ENCODE measurements around the gene SHC2. TPM values are rescaled to one million over a fixed set of nuclear protein-coding genes. Genes with fewer than 3 reads are reported as not detected.

SHC2 gene
- total and polyA plus RNA-seq, 2 donors (not counting 3 experiments of a cell fraction or from before 2014, with no cell fraction given): 7.5 to 11.8 TPM

- intact Hi-C loops (cut with micrococcal nuclease) (no loop called here), dilution Hi-C loops (cut with MboI; ENCODE audit: extremely low pct_ligation_motif_present, low sequenced_read_pairs) (no loop called here)
- Histone ChIP-seq H3K9ac (replicated peaks; ENCODE audit: extremely low read depth, insufficient read depth, low read length) (no peak overlapping the region), H3K9me3 (replicated peaks; ENCODE audit: control insufficient read depth, insufficient read depth, low read length) (no peaks in the 10 kb centered on the region), H3K36me3 (ENCODE audit: control insufficient read depth in 2 of 2, extremely low read depth in 1 of 2, insufficient read depth in 2 of 2, low read length in 2 of 2) (no peaks in the 10 kb centered on the region), H4K20me1 (replicated peaks; ENCODE audit: control insufficient read depth, extremely low read depth, insufficient read depth, low read length) (no peaks in the 10 kb centered on the region), H3K9me1 (replicated peaks; ENCODE audit: control insufficient read depth, extremely low read depth, insufficient read depth, low read length) (no peaks in the 10 kb centered on the region), H3K4me2 (ENCODE audit: insufficient read depth, low read length) (no peak overlapping the region), H3K27ac (ENCODE audit: insufficient read depth, low read depth, low read length) (no peak overlapping the region), H3K4me3 (replicated peaks in 1 of 3; ENCODE audit: insufficient read depth in 1 of 3, low read depth in 1 of 3, low read length in 3 of 3) (no peak overlapping the region), H3K27me3 (ENCODE audit: control insufficient read depth in 2 of 2, insufficient read depth in 2 of 2, low read length in 2 of 2) (peaks cover 0 to 1% of the 10 kb centered on the region in 2 experiments), H2AFZ (ENCODE audit: low read depth, low read length) (no peak overlapping the region), H3K4me1 (ENCODE audit: control insufficient read depth, extremely low read depth, insufficient read depth, low read length) (no peaks in the 10 kb centered on the region), H3K79me2 (ENCODE audit: control insufficient read depth, insufficient read depth, low read length) (no peaks in the 10 kb centered on the region)
- POLR2A ChIA-PET: no interaction called here
- BruUV-seq (replicated peaks): no TSS peak
- no peak for DNase-seq (ENCODE audit: low read depth, low spot score)
- CTCF ChIA-PET: interaction anchor here (0.8 to 2.1 kb wide), 2 partner anchors 10 to 122 kb away, joined by 3 to 4 read pairs; no protein-coding TSS in a partner anchor
- no peak for FAIRE-seq
- TF ChIP-seq EZH2 (IDR thresholded peaks at IDR 0.05; ENCODE audit: borderline replicate concordance, low read depth, low read length, severe bottlenecking) (no peak), MYC (IDR thresholded peaks at IDR 0.05; ENCODE audit: low read depth, low read length) (no peak), GATA2 (IDR thresholded peaks at IDR 0.05; ENCODE audit: insufficient read depth, insufficient read length, low read depth, low read length) (no peak), POLR2A (IDR thresholded peaks at IDR 0.05; ENCODE audit: low read depth, low read length) (no peak), MAX (IDR thresholded peaks at IDR 0.05; ENCODE audit: insufficient read depth, insufficient read length) (no peak), POLR2AphosphoS5 (IDR thresholded peaks at IDR 0.05; ENCODE audit: insufficient read depth, low read depth, low read length) (no peak), CTCF (IDR thresholded peaks at IDR 0.05; ENCODE audit: extremely low read depth in 1 of 2, insufficient read depth in 1 of 2, low read depth in 1 of 2, low read length in 2 of 2) (no peak), JUN (IDR thresholded peaks at IDR 0.05; ENCODE audit: borderline replicate concordance, insufficient read depth, insufficient read length, low read depth) (no peak), FOS (IDR thresholded peaks at IDR 0.05; ENCODE audit: borderline replicate concordance, insufficient read depth, low read length) (no peak)
Measured at GRCh38 chr19:373391-374182, 87.2 kb downstream of the SHC2 start.

Data from endothelial cell of umbilical vein (primary cell).